Ramos (cell line): ENCODE data around the gene CEACAM4.
"Not testable (repeated sequence)": the region's sequence is repeated elsewhere in the genome, so short reads cannot be mapped to it uniquely, and the experiment has no call there.

Experiments
- in situ Hi-C: fragments of 300-500 bp; cut with MboI; formaldehyde crosslinking; loops from one replicate; pipeline ENCODE4 v1.14.3; 2022; ENCODE audit warnings: low sequenced_read_pairs; ENCODE audit not compliant: unreplicated experiment

Gene CEACAM4

DNA sequence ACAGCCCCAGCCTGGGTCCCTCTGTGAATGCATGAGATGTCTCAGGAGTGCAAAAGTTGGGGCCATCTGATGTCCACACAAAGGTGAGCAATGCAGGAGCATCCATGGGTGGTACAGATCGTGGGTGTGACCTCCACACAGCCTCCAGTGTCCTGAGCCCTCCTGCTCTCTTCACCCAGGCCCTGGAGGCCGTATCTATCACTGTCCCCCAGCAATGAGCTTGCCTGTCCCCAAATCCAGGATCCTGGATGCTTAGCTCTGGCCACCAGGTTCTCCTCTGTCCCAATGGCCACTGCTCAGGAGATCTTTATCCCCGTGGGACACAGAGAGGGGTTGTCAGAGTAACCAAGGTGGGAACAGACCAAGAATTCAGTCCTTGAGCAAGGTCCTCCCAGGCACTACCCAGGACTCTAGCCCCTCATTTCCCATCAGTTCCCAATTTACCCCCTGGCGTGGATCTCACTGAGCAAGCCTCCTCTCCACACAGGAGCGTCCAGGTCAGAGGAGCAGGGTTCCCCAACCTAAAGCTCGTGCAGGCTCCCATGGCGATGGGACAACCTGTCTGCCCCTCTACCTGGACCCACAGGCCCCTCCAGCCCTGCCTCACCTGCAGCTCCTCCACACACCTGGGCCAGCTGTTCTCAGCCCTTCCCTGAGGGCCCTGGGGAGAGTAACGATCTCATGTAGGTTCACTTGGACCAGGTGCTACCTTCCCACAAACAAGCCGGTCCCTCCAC lies 39.6 kb downstream of the CEACAM4 start:
- in situ Hi-C loops = no loop called here

GRCh38 chr19:41586064-41586463 lies 40.8 kb downstream of the CEACAM4 start:
- in situ Hi-C loops = no loop called here

DNA sequence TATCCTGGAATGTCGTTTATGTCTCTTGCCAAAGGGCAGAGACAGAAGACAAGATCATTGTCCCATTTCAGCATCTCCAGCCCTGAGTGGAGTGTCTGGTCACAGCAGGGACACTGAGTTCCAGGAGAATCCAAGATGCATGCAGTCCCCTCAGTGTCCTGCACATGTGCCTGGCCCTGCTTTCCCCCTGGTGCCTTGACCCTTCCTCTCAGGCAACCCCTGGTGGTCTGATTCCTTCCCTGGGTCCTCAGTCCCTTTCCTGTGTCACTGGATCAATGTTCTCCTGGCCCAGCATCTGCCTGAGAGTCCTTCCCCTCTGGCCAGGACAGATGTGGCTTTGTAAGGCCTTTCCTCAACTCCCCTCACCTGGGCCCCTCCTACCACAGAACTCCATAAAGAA lies 41.9 kb downstream of the CEACAM4 start:
- in situ Hi-C loops = no loop called here

DNA sequence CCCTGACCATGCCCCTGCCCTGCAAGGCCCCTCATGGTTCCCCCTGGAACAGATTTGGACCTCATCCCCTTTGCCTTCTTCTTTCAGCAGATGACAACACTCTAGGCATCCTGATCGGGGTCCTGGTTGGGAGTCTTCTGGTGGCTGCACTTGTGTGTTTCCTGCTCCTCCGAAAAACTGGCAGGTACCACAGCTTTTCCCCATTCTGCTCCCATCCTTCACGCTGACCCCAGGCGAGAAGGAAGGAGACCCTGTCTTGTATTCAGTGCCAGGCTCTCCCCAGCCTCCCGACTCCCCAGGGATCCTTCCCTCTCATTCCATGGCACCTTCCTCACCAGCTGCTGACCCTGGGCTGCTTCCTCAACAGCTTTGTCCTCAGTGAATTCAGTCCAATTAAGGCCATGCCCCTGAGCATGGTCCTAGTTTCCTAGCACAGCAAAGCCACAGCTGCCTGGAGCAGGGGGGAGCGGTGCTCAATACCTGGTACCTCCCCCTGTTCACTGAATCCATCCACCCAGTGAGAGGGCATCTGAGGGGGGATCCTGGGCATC lies 42.5 kb downstream of the CEACAM4 start:
- in situ Hi-C loops = no loop called here

GRCh38 chr19:41582577-41583182 lies 44.2 kb downstream of the CEACAM4 start:
- in situ Hi-C loops = not testable (repeated sequence)

- in situ Hi-C loops = not testable (repeated sequence)
Observed at GRCh38 chr19:41581068-41581467, 45.8 kb downstream of the CEACAM4 start.

GRCh38 chr19:41578886-41579285 lies 48.0 kb downstream of the CEACAM4 start:
- in situ Hi-C loops = loop anchor here (10.0 kb wide), 1 partner anchor 374 kb away; no protein-coding TSS in a partner anchor

GRCh38 chr19:41577833-41578232 lies 49.0 kb downstream of the CEACAM4 start:
- in situ Hi-C loops = loop anchor here (10.0 kb wide), 1 partner anchor 373 kb away; no protein-coding TSS in a partner anchor

- in situ Hi-C loops = loop anchor here (10.0 kb wide), 1 partner anchor 372 kb away; no protein-coding TSS in a partner anchor
Observed at GRCh38 chr19:41577144-41577830, 49.6 kb downstream of the CEACAM4 start.

GRCh38 chr19:41575998-41576397 lies 50.9 kb downstream of the CEACAM4 start, which contains the start of gene CEACAM21:
Gene CEACAM21, plus strand, starts transcription at chr19:41576166. Its CDS starts 109 bp downstream, at chr19:41576275.
- in situ Hi-C loops = loop anchor here (10.0 kb wide), 1 partner anchor 371 kb away; no protein-coding TSS in a partner anchor

DNA sequence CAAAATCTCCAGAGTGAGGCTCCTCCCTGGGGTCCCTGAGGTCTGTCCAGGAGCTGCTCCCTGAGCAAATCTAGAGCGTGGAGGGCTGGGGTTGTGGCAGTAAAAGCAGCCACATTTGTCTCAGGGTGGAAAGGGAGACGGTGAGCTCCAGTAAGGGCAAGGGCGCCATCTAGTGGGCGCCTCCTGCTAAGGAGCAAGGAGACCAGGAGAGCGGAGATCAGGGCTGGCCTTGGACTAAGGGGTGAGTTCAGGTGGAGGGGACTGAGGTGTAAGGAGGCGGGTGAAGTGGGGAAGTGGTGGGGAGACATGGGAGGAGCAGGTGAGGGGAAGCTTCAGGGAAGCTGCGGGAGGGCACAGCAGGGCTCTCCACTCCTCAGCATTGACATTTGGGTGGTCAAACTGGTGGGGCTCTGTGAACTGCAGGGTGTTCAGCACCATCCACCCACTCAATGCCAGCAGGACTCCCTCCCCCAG lies 56.2 kb downstream of the CEACAM4 start:
- in situ Hi-C loops = loop anchor here (5.0 to 10.0 kb wide), 2 partner anchors 123 to 366 kb away; no protein-coding TSS in a partner anchor

- in situ Hi-C loops = loop anchor here (5.0 to 10.0 kb wide), 2 partner anchors 123 to 365 kb away; no protein-coding TSS in a partner anchor
Observed at GRCh38 chr19:41570179-41570578, 56.7 kb downstream of the CEACAM4 start.

DNA sequence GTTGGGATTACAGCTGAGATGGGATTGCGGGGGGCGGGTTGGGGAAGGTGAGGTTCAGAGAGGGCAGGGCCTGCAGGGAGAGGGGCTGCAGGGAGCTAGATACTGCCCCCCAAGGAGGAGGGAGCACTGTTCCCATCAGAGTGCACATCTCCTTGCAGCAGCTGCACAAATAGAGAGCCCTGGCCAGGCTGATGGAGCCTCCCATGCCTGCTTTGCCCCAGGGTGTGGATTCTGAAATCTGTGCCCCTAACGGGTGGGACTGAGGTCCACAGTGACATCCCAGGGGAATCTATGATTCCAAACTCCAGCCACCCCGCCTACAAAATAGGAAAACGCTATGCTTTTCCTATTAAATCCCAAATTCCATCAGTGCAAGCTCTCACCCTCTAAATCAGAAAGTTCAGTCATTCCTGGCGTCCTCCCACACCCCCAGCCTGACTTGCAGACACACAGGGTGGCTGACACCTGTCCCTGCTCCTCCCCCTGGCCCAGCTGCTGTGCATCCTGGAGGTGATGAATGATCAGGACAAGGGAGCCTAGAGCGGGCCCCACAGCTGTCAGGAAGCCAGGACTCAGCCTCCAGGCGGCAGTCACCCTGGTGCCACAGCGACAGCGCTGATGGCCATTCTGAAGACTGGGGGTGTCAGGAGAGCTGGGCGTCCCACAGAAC lies 57.3 kb downstream of the CEACAM4 start:
- in situ Hi-C loops = loop anchor here (5.0 to 10.0 kb wide), 2 partner anchors 122 to 365 kb away; no protein-coding TSS in a partner anchor
